Measurements from ENCODE around the gene CDK6. TPM values are rescaled to one million over a fixed set of nuclear protein-coding genes. Genes with fewer than 3 reads are reported as not detected.

Gene CDK6
- total and polyA plus RNA-seq, 4 donors: 1.6 to 66.4 (median 12.1) TPM

GRCh38 chr7:92694211-92694610 is 142.2 kb downstream of the CDK6 start:
- DNase-seq: no peak
- Histone ChIP-seq H3K4me3 (no peak overlapping the region), H3K27me3 (ENCODE audit: control insufficient read depth in 3 of 3, insufficient read depth in 3 of 3, low read length in 2 of 3) (no peaks in the 10 kb centered on the region), H3K36me3 (ENCODE audit: control insufficient read depth in 4 of 4, insufficient read depth in 4 of 4, low read length in 4 of 4) (no peaks in the 10 kb centered on the region), H3K9ac (ENCODE audit: insufficient read depth in 1 of 2, low read length in 2 of 2) (peak overlapping the region in 1 of 2 donors; percentile 7), H3K9me3 (ENCODE audit: control insufficient read depth in 4 of 4, insufficient read depth in 3 of 4, low read length in 3 of 4) (no peaks in the 10 kb centered on the region), H3K27ac (ENCODE audit: low read depth in 1 of 2, low read length in 1 of 2) (no peak overlapping the region), H3K4me1 (ENCODE audit: control insufficient read depth in 5 of 5, insufficient read depth in 5 of 5, low read length in 5 of 5) (peaks cover 4 to 53% (median 18%) of the 10 kb centered on the region in 5 donors)
- no peak for ATAC-seq (ENCODE audit: insufficient read depth, low FRiP score)
- TF ChIP-seq CTCF (IDR thresholded peaks at IDR 0.05; ENCODE audit: control extremely low read depth, extremely low read depth): no peak

DNA sequence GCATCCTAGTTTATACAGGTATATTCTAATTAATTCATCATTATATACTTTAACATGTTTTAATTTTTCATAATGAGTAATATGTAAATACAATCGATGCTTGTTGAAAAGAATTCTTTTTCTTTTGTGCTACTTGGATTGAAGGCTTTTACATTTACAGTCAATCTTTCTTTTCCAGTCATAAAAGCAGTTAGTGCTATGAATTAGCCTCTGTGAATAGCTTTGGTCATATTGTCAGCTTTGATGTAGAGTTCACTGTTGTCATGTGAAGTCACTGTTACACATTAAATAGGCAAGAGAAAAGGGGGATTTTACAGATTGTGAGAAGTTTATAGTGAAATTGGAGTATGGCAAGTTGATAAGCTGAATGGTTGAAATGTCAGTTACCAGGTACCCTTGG is 142.9 kb downstream of the CDK6 start:
- ATAC-seq (ENCODE audit: insufficient read depth, low FRiP score) (no peak), DNase-seq (no peak)
- Histone ChIP-seq H3K4me3 (no peak overlapping the region), H3K27me3 (ENCODE audit: control insufficient read depth in 3 of 3, insufficient read depth in 3 of 3, low read length in 2 of 3) (no peaks in the 10 kb centered on the region), H3K4me1 (ENCODE audit: control insufficient read depth in 5 of 5, insufficient read depth in 5 of 5, low read length in 5 of 5) (peaks cover 4 to 46% (median 18%) of the 10 kb centered on the region in 5 donors), H3K36me3 (ENCODE audit: control insufficient read depth in 4 of 4, insufficient read depth in 4 of 4, low read length in 4 of 4) (no peaks in the 10 kb centered on the region), H3K9me3 (ENCODE audit: control insufficient read depth in 4 of 4, insufficient read depth in 3 of 4, low read length in 3 of 4) (no peaks in the 10 kb centered on the region), H3K9ac (ENCODE audit: insufficient read depth in 1 of 2, low read length in 2 of 2) (no peak overlapping the region), H3K27ac (ENCODE audit: low read depth in 1 of 2, low read length in 1 of 2) (no peak overlapping the region)
- WGBS, 2 donors: 96% methylated on average over 1 of the region's 1 CpG
- TF ChIP-seq CTCF (IDR thresholded peaks at IDR 0.05; ENCODE audit: control extremely low read depth, extremely low read depth): no peak

GRCh38 chr7:92691578-92691977 is 144.8 kb downstream of the CDK6 start:
- Histone ChIP-seq H3K36me3 (ENCODE audit: control insufficient read depth in 4 of 4, insufficient read depth in 4 of 4, low read length in 4 of 4) (no peaks in the 10 kb centered on the region), H3K4me3 (no peak overlapping the region), H3K27ac (ENCODE audit: low read depth in 1 of 2, low read length in 1 of 2) (no peak overlapping the region), H3K4me1 (ENCODE audit: control insufficient read depth in 5 of 5, insufficient read depth in 5 of 5, low read length in 5 of 5) (peaks cover 0 to 28% (median 3%) of the 10 kb centered on the region in 5 donors), H3K27me3 (ENCODE audit: control insufficient read depth in 3 of 3, insufficient read depth in 3 of 3, low read length in 2 of 3) (no peaks in the 10 kb centered on the region), H3K9me3 (ENCODE audit: control insufficient read depth in 4 of 4, insufficient read depth in 3 of 4, low read length in 3 of 4) (no peaks in the 10 kb centered on the region), H3K9ac (ENCODE audit: insufficient read depth in 1 of 2, low read length in 2 of 2) (no peak overlapping the region)
- no peak for ATAC-seq (ENCODE audit: insufficient read depth, low FRiP score)
- DNase-seq: peak in 2 of 3 donors; percentile 86 to 87
- TF ChIP-seq CTCF (IDR thresholded peaks at IDR 0.05; ENCODE audit: control extremely low read depth, extremely low read depth): peak; percentile 27
- 8 to 25% methylated on average over 2 of the region's 2 CpGs for WGBS, 2 donors

Data from lung (tissue), 12 donors.